ENCODE measurements around the gene IGSF21. TPM values are rescaled to one million over a fixed set of nuclear protein-coding genes. Genes with fewer than 3 reads are reported as not detected.

The IGSF21 gene
- polyA plus RNA-seq, 1 donor (not counting 4 experiments of a cell fraction or from before 2014, with no cell fraction given), result not detected

GRCh38 chr1:18333220-18333619, 225.6 kb downstream of the IGSF21 start:
- no peak for DNase-seq (ENCODE audit: low read depth, low spot score)
- Histone ChIP-seq H4K20me1 (ENCODE audit: control insufficient read depth, extremely low read depth, insufficient read depth, low read length) (no peaks in the 10 kb centered on the region), H3K4me3 (ENCODE audit: control insufficient read depth in 2 of 3, extremely low read depth in 1 of 3, insufficient read depth in 2 of 3, low read depth in 1 of 3, low read length in 3 of 3) (no peak overlapping the region), H2AFZ (ENCODE audit: control insufficient read depth, low read length) (no peak overlapping the region), H3K79me2 (ENCODE audit: control insufficient read depth, insufficient read depth, low read length) (no peaks in the 10 kb centered on the region), H3K9me1 (ENCODE audit: control insufficient read depth, extremely low read depth, insufficient read depth, low read length) (no peaks in the 10 kb centered on the region), H3K27me3 (ENCODE audit: control insufficient read depth, extremely low read depth, insufficient read depth, low read length) (no peaks in the 10 kb centered on the region), H3K4me1 (ENCODE audit: control insufficient read depth, extremely low read depth, insufficient read depth, low read length) (no peaks in the 10 kb centered on the region), H3K27ac (ENCODE audit: control insufficient read depth, insufficient read depth, low read length) (no peak overlapping the region), H3K9me3 (ENCODE audit: control insufficient read depth, low read depth, low read length) (no peaks in the 10 kb centered on the region), H3K4me2 (ENCODE audit: control insufficient read depth, extremely low read depth, insufficient read depth, low read depth, low read length) (no peak overlapping the region), H3K36me3 (ENCODE audit: control insufficient read depth in 2 of 2, extremely low read depth in 1 of 2, insufficient read depth in 2 of 2, low read length in 2 of 2) (no peaks in the 10 kb centered on the region), H3K9ac (ENCODE audit: control insufficient read depth, extremely low read depth, insufficient read depth, low read length) (no peak overlapping the region)
- no peak for TF ChIP-seq CTCF (optimal IDR thresholded peaks at IDR 0.05 in 1 of 3, IDR thresholded peaks at IDR 0.05 in 1 of 3, conservative IDR thresholded peaks at IDR 0.05 in 1 of 3; ENCODE audit: extremely low read depth in 1 of 3, insufficient read depth in 2 of 3, low read length in 3 of 3)
- TF ChIP-seq EZH2 (IDR thresholded peaks at IDR 0.05; ENCODE audit: low read length), result no peak
- no peak for FAIRE-seq
- dilution Hi-C loops (cut with MboI; ENCODE audit: extremely low pct_ligation_motif_present, low sequenced_read_pairs), result no loop called here

GRCh38 chr1:18336801-18337200, 229.2 kb downstream of the IGSF21 start:
- FAIRE-seq (no peak), DNase-seq (ENCODE audit: low read depth, low spot score) (no peak)
- Histone ChIP-seq H3K79me2 (ENCODE audit: control insufficient read depth, insufficient read depth, low read length) (no peaks in the 10 kb centered on the region), H2AFZ (ENCODE audit: control insufficient read depth, low read length) (no peak overlapping the region), H3K9ac (ENCODE audit: control insufficient read depth, extremely low read depth, insufficient read depth, low read length) (no peak overlapping the region), H3K4me3 (ENCODE audit: control insufficient read depth in 2 of 3, extremely low read depth in 1 of 3, insufficient read depth in 2 of 3, low read depth in 1 of 3, low read length in 3 of 3) (no peak overlapping the region), H3K27ac (ENCODE audit: control insufficient read depth, insufficient read depth, low read length) (no peak overlapping the region), H4K20me1 (ENCODE audit: control insufficient read depth, extremely low read depth, insufficient read depth, low read length) (no peaks in the 10 kb centered on the region), H3K9me3 (ENCODE audit: control insufficient read depth, low read depth, low read length) (no peaks in the 10 kb centered on the region), H3K4me2 (ENCODE audit: control insufficient read depth, extremely low read depth, insufficient read depth, low read depth, low read length) (no peak overlapping the region), H3K4me1 (ENCODE audit: control insufficient read depth, extremely low read depth, insufficient read depth, low read length) (no peaks in the 10 kb centered on the region), H3K9me1 (ENCODE audit: control insufficient read depth, extremely low read depth, insufficient read depth, low read length) (no peaks in the 10 kb centered on the region), H3K27me3 (ENCODE audit: control insufficient read depth, extremely low read depth, insufficient read depth, low read length) (no peaks in the 10 kb centered on the region), H3K36me3 (ENCODE audit: control insufficient read depth in 2 of 2, extremely low read depth in 1 of 2, insufficient read depth in 2 of 2, low read length in 2 of 2) (no peaks in the 10 kb centered on the region)
- dilution Hi-C loops (cut with MboI; ENCODE audit: extremely low pct_ligation_motif_present, low sequenced_read_pairs), result no loop called here
- TF ChIP-seq EZH2 (IDR thresholded peaks at IDR 0.05; ENCODE audit: low read length) (no peak), CTCF (optimal IDR thresholded peaks at IDR 0.05 in 1 of 3, IDR thresholded peaks at IDR 0.05 in 1 of 3, conservative IDR thresholded peaks at IDR 0.05 in 1 of 3; ENCODE audit: extremely low read depth in 1 of 3, insufficient read depth in 2 of 3, low read length in 3 of 3) (no peak)

Measured in keratinocyte (primary cell).